ENCODE measurements around the gene RFC4. TPM values are rescaled to one million over a fixed set of nuclear protein-coding genes. Genes with fewer than 3 reads are reported as not detected.

Gene RFC4
- total RNA-seq, 1 experiment from 2014 or later = 51.6 TPM

Other genes starting within 250 kb of the RFC4 start
- gene TBCCD1, start 239.1 kb downstream of the RFC4 start, total RNA-seq (2014; rRNA removed; shearing (Covaris generic); ENCODE audit: low replicate concordance) = 21.5 and 24.1 TPM in 2 replicates
- gene DNAJB11, start 235.8 kb downstream of the RFC4 start, total RNA-seq (2014; rRNA removed; shearing (Covaris generic); ENCODE audit: low replicate concordance) = 63.1 and 86.8 TPM in 2 replicates
- gene AHSG, start 193.4 kb downstream of the RFC4 start, total RNA-seq (2014; rRNA removed; shearing (Covaris generic); ENCODE audit: low replicate concordance) = not detected in 2 replicates
- gene FETUB, start 166.1 kb downstream of the RFC4 start, total RNA-seq (2014; rRNA removed; shearing (Covaris generic); ENCODE audit: low replicate concordance) = not detected in 2 replicates
- gene HRG, start 140.5 kb downstream of the RFC4 start, total RNA-seq (2014; rRNA removed; shearing (Covaris generic); ENCODE audit: low replicate concordance) = not detected in 2 replicates
- gene KNG1, start 89.1 kb downstream of the RFC4 start, total RNA-seq (2014; rRNA removed; shearing (Covaris generic); ENCODE audit: low replicate concordance) = not detected in 2 replicates
- 340 and 530 TPM in 2 replicates for gene EIF4A2, start 22.9 kb downstream of the RFC4 start, total RNA-seq (2014; rRNA removed; shearing (Covaris generic); ENCODE audit: low replicate concordance)
- not detected in 2 replicates for gene ADIPOQ, start 36.2 kb upstream of the RFC4 start, total RNA-seq (2014; rRNA removed; shearing (Covaris generic); ENCODE audit: low replicate concordance)
- 5.6 and 9.4 TPM in 2 replicates for gene ST6GAL1, start 124.0 kb upstream of the RFC4 start, total RNA-seq (2014; rRNA removed; shearing (Covaris generic); ENCODE audit: low replicate concordance)